GM21367 (cell line): Measurements from ENCODE around the gene LOXL4.
"Not testable (repeated sequence)": the region's sequence is repeated elsewhere in the genome, so short reads cannot be mapped to it uniquely, and the experiment has no call there.

Experiments
- ATAC-seq: cut with Tn5 transposase; IDR thresholded peaks from one replicate; pipeline ENCODE4 v1.9.1; 2021; ENCODE audit not compliant: unreplicated experiment

LOXL4 gene

DNA sequence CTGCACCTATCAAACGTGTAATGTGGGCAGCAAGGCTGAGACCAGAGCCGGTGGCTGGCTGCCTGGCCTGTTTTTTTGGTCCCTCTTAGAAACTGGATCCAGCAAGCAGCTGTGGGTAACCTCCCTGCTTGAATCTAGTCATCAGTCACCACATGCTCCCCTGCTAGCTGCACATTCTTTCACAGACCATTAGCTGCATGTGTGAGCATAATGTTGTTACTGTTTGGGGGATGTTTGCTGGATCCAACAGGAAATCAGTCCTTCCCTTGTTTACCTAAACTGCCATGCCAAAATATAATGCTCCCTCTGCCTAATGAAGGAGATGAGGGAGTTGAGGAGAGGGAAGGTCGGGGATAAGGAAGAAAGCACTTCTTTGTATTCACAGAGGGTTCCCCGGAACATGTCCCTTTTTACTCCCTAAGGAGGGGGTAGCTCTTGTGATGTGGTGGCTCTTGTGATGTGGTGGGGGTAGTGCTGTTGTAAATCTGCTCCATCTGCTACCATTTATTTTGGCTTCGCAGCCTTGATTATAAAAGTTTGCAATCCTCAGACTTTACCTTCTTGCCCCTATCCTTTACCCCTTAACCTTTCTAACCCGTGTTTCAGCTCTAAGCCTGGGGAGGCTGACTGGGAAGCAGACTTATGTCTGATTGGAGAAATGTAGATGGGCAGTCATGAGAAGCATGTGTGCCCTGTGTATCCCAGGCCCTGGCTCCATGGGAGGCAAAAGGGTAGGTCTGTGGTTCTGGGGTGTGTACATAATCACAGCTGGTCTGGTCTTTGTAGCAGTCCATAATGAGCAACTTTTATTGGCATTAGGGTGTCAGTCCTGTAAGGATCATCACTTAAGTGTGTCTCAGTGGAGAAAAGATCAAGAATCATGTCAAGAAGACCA, 20.8 kb downstream of the LOXL4 start:
- ATAC-seq, result no peak

DNA sequence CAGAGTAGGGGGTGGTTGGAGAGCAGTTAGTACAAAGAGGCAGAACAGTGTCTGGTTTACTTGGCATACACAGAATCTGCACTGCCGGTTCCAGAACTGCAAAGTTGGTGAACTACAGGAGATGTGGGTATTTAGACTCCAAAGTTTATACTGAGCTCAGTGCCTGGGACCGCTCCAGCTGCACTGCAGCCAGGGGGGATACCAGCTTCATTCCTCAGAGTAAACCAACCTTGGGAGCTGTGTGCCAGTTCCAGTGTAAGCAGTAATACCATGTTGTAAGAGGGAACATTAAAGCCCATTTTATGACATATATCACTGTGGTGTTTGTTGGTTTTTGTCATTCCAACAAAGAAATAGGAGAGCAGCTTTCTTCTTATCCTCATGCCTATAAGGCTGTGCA, 23.4 kb downstream of the LOXL4 start:
- ATAC-seq, result no peak

DNA sequence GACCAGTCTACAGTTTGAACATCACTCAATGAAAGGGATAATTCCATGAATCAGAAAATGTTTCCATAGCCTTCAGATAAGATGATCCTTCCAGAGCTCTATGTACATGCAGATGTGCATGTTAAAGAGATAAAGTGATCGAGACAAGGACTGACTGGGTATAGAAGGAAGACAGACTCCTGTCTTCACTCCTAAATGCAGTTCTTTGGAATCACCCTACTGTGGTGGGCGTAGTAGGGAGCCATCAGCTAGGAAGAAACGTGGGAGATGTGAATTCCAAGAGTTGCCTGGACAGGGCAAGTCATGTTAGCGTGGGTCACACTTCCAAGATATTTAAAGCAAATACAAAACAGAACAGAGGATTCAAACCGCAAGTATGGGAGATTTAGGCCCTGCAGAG, 23.9 kb downstream of the LOXL4 start:
- ATAC-seq, result no peak

DNA sequence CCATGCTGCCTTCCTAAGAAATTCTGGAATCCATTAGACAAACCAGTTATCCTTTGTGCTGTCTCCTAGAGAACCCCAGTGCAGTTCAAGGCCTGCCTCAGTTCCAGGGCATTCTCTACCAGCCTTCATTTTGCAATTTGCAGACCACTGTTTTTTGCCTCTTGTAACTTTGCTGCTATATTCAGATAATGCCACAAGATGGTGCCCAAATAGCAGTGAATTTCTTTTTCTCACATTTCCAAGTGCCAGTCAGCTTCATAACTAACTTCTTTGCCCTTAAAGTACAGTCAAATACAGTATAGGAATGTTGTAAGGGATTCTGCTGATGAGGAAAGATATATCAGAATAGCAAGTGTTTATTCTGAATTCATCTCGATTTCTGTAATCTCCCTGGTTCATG, 25.2 kb downstream of the LOXL4 start:
- ATAC-seq, result no peak

DNA sequence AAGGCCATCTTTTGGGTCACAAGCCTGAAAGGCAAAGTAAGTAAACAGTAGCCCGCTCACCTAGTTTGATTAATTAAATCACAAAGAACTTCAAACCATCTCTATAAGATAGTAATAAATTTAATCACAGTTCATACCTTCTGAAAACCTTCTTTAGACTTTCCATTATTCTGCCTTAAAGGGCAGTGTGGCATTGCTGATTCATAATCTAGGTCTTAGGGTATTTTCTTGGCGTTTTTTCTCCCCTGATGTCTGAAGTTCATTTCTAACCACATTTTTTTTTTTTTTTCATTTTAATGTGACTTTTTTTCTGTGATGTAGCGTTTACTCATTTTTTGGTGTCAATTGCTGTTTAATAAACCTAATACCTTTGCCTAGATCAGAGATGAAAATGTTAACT, 27.5 kb downstream of the LOXL4 start:
- ATAC-seq, result no peak

DNA sequence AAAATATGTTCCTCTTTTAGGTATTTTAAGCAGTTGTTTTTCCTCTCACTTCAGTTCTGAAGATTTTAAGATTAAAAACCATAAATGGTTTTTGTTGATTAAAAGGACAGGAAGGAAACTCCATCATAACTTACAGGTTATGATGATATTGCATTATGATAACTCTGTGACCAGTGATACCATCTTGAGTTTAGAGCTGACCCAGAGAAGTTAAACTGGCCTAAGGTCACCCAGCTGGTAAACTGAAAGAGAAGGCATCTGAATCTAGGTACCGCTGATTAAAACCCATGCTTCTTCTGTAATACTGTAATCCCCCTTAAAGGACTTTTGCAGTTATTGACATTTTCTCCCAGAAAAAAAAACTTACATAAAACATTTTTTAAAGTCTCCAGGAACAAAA, 29.6 kb downstream of the LOXL4 start:
- no peak for ATAC-seq

DNA sequence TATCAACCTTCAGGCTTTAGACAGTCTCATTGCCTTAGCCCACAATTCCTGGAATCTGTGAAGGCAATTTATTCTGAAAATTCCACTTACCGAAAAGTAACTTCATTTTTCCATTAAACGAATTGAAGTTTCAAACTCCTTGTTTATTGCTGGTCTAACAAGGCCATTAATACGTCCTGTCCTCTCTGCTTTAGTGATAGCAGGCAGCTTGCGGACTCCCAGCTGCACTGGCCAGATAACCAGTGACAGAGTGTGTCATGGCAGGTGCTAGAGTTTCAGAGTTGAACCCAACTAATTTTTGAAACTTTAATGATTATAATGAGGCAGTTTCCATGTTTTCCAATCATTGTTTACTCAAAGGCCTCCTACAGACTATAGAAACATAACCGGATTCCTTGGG, 31.1 kb downstream of the LOXL4 start:
- no peak for ATAC-seq

DNA sequence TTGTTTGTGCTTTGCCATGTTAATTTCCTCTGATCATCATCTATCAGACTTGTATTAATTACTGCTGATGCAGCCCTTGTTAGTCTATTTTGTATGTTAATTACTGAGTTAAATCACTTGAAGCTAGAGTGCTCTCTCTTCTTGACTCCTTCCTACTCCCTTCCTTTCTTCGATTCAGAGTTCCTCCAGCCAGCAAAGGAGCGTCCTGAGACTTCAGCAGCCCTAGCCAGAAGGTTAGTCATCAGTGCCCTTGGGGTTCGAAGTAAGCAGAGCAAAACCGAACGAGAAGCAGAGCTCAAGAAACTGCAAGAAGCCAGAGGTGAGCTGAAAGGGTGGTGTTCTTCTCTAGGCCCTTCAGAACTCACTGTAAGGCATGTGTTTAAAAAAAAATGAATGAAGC, 32.1 kb downstream of the LOXL4 start:
- no peak for ATAC-seq

DNA sequence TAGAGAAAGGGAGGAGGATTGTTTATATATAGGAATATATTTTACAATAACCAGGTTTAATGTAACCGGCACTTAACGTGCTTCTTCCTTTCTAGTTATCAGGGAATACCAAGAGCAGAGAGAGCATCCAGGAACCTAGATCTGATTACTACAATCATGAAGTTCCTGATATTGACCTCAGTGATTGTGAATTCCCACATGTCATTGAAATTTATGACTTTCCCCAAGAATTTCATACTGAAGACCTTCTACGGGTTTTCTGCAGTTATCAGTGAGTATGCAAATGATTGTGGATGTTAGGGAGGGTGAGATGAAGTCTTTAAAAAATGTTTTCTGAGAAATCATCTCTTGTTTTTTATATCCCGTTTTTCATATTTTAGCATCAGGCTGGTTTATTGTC, 36.6 kb downstream of the LOXL4 start:
- no peak for ATAC-seq

DNA sequence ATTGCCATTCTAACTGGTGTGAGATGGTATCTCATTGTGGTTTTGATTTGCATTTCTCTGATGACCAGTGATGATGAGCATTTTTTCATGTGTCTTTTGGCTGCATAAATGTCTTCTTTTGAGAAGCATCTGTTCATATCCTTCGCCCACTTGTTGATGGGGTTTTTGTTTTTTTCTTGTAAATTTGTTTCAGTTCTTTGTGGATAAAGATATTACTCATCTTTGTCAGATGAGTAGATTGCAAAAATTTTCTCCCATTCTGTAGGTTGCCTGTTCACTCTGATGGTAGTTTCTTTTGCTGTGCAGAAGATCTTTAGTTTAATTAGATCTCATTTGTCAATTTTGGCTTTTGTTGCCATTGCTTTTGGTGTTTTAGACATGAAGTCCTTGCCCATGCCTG, 39.7 kb downstream of the LOXL4 start:
- ATAC-seq, result not testable (repeated sequence)

DNA sequence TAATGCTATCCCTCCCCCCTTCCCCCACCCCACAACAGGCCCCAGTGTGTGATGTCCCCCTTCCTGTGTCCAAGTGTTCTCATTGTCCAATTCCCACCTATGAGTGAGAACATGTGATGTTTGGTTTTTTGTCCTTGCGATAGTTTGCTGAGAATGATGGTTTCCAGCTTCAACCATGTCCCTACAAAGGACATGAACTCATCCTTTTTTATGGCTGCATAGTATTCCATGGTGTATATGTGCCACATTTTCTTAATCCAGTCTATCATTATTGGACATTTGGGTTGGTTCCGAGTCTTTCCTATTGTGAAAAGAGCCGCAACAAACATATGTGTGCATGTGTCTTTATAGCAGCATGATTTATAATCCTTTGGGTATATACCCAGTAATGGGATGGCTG, 40.3 kb downstream of the LOXL4 start:
- ATAC-seq, result not testable (repeated sequence)

DNA sequence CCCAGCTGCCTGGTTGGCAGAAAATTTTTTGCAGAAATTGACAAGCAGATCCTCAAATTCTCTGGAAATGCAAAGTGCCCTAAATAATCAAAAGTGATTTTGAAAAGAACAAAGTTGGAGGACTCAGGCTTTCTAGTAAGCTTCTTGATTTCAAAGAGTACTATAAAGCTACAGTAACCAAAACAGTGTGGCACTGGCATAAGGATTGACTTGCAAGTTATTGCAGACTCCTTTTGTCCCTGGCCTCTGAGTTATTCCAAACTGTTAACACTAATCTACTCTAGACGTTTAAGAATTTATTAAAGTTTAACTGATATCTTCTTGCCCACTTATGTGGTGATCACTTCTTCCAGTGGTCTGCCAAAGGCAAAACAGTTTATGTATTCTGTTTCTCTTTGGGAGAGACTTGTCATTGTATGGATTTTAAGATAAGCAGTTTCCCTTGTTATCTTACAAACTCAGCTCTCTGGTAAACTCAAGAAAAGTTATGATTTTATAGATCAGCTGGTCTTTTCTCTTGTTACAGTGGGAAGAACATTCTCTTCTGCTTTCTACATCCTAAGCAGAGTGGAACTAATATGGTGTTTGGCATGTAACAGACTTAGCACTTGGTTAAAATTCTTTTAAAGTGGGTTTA, 41.4 kb downstream of the LOXL4 start:
- no peak for ATAC-seq

DNA sequence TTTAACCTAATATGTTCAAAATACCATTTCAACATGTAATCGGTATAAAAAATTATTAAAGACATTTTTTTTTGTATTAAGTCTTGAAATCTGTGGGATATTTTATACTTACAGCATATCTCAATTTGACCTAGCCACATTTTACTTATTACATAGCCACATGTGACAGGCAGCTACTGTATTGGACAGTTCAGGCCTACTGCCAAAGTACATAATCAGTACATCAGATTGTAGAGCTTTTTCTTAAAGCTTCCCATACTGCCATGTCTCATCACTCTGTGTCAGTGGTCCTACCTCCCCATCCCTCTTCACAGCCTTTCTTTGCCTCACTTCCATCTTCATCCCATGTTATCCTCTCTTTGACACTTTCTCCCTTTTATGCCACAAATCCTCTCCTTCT, 43.0 kb downstream of the LOXL4 start:
- no peak for ATAC-seq

DNA sequence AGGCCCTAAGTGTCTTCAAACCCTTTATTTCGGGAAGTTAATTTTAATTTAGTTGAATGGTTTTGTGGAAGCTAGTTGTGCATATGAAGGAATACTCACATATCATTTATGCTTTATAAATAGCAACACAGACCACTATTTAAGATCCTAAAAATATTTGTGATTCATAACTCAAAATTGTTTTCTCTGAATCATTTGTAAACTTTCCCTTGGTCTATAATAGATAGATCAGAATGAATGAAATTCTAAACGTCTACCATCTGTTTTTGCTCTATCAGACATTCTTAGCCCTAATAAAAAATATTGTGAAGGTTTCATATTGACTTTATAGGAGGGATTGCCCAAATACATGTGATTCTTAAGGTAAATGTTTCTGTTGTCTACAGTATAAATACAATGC, 43.5 kb downstream of the LOXL4 start:
- no peak for ATAC-seq

DNA sequence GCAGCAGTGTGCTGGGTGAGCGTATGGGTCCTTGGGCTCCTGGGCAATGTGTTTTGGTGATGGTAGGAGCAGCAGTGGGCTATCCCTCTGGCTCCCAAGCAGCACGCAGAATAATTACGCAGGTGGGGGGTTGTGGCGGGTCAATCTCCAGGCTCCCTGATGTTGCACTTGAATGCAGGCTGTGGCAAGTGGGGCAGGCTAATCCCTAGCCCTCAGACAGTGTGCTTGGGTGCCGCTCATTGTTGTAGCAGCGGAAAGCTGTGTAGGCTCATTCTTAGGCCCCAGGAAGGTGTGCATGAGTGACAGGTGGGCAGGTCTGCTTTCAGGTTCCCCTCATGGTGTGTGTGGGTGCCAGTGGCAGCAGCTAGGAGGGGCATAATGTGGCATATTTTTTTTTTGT, 44.1 kb downstream of the LOXL4 start:
- ATAC-seq, result no peak

DNA sequence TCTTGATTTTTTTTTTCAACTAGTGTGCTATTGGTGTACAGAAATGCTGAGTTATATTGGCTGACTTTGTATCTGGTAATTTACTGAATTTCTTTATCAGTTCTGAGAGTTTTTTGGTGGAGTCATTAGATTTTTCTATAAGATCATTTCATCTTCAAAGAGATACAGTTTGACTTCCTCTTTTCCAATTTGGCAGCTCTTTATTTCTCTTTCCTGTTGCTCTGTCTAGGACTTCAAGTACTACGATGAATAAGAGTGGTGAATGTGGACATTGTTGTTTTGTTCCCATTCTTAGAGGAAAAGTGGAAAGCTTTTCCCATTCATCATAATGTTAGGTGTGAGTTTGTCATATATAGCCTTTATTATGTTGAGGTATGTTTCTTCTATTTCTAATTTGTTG, 50.2 kb downstream of the LOXL4 start:
- ATAC-seq, result no peak

DNA sequence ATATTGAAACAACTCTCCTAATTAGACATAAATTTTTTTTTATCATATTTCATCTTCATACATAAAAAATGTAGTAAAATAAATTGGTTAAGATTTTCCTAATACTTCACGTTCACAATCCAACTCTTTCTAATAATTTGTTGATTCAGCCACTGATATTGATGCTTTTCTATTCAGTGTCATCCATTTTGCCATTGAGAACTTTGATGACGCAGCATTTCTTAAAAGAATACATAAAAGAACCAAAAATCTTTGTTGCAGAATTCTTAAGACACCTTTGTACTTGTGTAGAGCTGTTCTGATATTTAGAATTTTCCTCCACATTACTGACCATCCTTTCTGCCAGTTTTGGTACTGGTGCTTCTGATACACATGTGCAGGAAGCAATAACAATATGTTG, 52.6 kb downstream of the LOXL4 start:
- ATAC-seq, result no peak

DNA sequence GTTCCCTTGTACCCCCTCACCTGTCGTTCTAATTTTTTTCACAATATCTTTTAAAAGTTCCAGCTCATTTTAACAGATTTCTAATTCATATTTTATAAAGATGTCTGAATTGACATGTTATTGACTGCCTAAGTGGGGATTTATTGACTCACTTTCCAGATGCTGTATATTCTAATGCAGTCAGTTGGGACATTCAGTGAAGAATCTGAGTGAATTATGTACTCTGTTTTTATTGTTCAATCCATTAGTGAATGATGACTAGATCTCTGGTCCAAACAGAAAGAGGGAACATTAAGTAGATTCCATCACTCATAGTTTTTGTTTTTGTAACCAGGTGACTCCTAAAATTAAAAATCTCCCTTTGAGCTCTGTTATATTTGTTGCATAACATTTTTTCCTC, 54.3 kb downstream of the LOXL4 start:
- no peak for ATAC-seq

DNA sequence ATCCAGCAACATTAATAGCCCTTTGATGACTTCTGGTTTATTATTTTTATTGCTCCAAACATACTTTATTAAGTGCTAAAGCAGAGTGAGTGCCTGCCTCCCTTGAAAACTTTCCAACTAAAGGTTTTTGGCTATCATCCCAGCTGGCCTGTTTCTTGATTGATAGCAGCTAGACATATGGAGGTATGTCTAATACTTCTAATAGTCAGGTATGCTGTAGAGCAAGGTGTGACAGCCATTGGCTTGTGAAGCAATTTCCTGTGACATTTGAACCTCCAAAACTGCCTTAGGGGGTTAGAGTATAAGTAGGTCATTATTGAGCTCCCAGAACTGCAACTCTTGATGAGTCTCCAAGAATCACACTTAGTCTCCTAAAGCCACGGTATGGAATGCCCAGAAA, 55.8 kb downstream of the LOXL4 start:
- no peak for ATAC-seq

DNA sequence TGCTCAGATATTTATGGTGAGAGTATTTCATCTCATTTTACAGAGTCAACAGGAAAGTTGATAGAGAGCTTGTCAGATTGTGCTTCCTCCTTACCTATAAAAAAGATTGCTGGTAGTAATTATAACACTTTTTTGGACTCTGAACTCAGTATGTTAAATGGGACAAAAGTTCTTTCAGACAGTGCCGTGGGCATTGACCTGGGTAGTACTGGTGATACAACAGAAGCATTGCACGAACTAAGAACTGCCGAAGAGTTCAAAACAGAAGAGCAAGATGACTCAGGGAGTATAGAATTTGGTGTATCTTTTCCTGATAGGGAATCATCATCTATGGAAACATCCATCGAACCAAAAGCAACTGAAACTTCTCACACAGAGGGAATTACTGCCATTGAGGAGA, 58.6 kb downstream of the LOXL4 start:
- no peak for ATAC-seq

DNA sequence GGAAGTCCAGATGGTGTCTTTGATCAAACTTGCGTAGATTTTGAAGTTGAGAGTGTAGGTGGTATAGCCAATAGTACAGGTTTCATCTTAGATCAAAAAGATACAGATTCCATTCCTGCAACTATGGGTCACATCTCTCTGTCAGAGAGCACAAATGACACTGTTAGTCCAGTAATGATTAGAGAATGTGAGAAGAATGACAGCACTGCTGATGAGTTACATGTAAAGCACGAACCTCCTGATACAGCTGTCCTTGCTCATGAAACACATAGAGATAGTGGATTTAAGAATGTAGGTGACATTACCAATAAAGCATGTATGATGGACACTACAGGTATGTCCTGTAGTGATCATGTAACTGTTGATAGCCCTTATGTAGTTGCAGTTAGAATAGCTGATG, 59.1 kb downstream of the LOXL4 start:
- no peak for ATAC-seq

DNA sequence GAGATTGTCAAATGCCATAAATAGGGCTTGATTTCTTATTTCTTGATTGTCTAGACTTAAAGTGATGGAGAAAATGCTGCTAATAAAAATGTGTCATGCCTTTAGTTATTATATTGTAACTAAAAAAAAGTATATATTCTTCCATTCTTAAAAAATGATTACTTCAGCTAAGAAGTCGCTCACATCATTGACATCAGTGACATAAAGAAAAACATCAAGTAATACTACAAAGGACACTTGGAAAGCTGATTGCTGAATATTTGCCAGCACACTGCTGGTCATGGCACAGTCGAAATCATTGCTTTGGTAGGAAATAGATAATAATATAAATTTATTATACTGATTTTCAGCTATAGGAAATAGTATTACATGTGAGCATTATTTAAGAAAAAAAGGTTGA, 62.6 kb downstream of the LOXL4 start:
- no peak for ATAC-seq

DNA sequence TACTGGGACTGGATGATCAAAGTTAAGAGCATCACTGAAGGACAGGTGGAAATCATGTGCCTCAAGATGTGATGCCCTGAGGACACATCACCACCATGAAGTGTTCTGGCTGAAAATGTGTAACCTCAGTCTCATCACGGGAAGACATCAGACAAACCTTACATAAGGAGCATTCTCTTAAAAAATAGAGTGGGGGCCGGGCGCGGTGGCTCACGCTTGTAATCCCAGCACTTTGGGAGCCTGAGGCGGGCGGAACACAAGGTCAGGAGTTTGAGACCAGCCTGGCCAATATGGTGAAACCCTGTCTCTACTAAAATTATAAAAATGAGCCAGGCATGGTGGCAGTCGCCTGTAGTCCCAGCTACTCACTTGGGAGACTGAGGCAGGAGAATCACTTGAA, 65.6 kb downstream of the LOXL4 start:
- ATAC-seq, result no peak
